Breast epithelium (tissue), 4 donors: ENCODE data around the gene ARHGEF10L. TPM values are rescaled to one million over a fixed set of nuclear protein-coding genes. Genes with fewer than 3 reads are reported as not detected.
"Not testable (repeated sequence)": the region's sequence is repeated elsewhere in the genome, so short reads cannot be mapped to it uniquely, and the experiment has no call there.

Experiments
- DNase-seq, 2 donors: peaks; one replicate each; pipeline ENCODE4 v3.0.0-alpha.2; 2019; ENCODE audit warnings: low spot score in 2 of 2
- H3K27ac ChIP-seq, 2 donors: fragments of 200-600 bp; sonication (generic) in 1 of 2; one replicate each; pipeline ENCODE4 v1.5.1; 2016 to 2019; ENCODE audit warnings: mild to moderate bottlenecking in 1 of 2
- H3K27me3 ChIP-seq, 2 donors: fragments of 200-600 bp; sonication (generic) in 1 of 2; one replicate each; pipeline versions ENCODE4 v1.5.1 to v1.6.0; 2017 to 2019; ENCODE audit warnings: control low read depth in 1 of 2, mild to moderate bottlenecking in 1 of 2
- H3K36me3 ChIP-seq: fragments of 200-600 bp; one replicate; pipeline ENCODE4 v1.5.1; 2019
- H3K4me1 ChIP-seq, 2 donors: fragments of 200-600 bp; sonication (generic); one replicate each; pipeline ENCODE4 v1.5.1; 2016 to 2019; ENCODE audit warnings: control low read depth in 1 of 2
- H3K4me3 ChIP-seq, 3 donors: fragments of 200-600 bp; sonication (generic); 1 replicate in 2 of 3; 2 replicates in 1 of 3; pipeline ENCODE4 v1.5.1; 2016 to 2019; ENCODE audit warnings: mild to moderate bottlenecking in 3 of 3, moderate library complexity in 2 of 3
- H3K9me3 ChIP-seq, 2 donors: fragments of 200-600 bp; sonication (generic) in 1 of 2; one replicate each; pipeline ENCODE4 v1.5.1; 2016 to 2019; ENCODE audit warnings: control low read depth in 1 of 2
- CTCF ChIP-seq, 3 donors: fragments of 450-650 bp; IDR thresholded peaks; one replicate each; pipeline ENCODE4 v1.5.1; 2016 to 2017; ENCODE audit warnings: antibody characterized with exemption in 3 of 3, mild to moderate bottlenecking in 3 of 3, moderate library complexity in 3 of 3
- POLR2A ChIP-seq: fragments of 450-650 bp; IDR thresholded peaks from one replicate; pipeline ENCODE4 v1.6.1; 2016; ENCODE audit warnings: antibody characterized with exemption, mild to moderate bottlenecking, moderate library complexity
- POLR2AphosphoS5 ChIP-seq, 3 donors: sonication (generic); formaldehyde crosslinking; IDR thresholded peaks; one replicate each; pipeline ENCODE4 v1.6.1; 2017; ENCODE audit warnings: antibody characterized with exemption in 3 of 3
- intact Hi-C: fragments of 100-400 bp; cut with DNase I; formaldehyde crosslinking; loops from one replicate; pipeline ENCODE4 v1.15.1; 2023; ENCODE audit warnings: low total_unique reads
- total RNA-seq, 3 donors: library from RNA; depleted of rRNA; stranded (reverse); fragments of >200 nt; gene quantifications; one replicate each; pipeline ENCODE4 v1.1.0, GENCODE V29; 2016

Gene ARHGEF10L
- total RNA-seq, 3 donors from 2014 or later = 36.7 to 51.4 (median 49.8) TPM

GRCh38 chr1:17498214-17498613, 41.3 kb upstream of the ARHGEF10L start:
- no peaks in the 10 kb centered on the region for H3K4me1 ChIP-seq
- no peaks in the 10 kb centered on the region for H3K36me3 ChIP-seq
- H3K27me3 ChIP-seq = no peaks in the 10 kb centered on the region
- no peak overlapping the region for H3K4me3 ChIP-seq
- no peak overlapping the region for H3K27ac ChIP-seq
- intact Hi-C loops = no loop called here
- no peak for TF ChIP-seq POLR2A
- no peak for TF ChIP-seq POLR2AphosphoS5 (IDR thresholded peaks at IDR 0.05)
- DNase-seq = no peak
- no peaks in the 10 kb centered on the region for H3K9me3 ChIP-seq

- no peaks in the 10 kb centered on the region for H3K4me1 ChIP-seq
- H3K27me3 ChIP-seq = no peaks in the 10 kb centered on the region
- peak; percentile 81 to 89 for DNase-seq
- H3K4me3 ChIP-seq = no peak overlapping the region
- peak overlapping the region; percentile 30 to 51 for H3K27ac ChIP-seq
- intact Hi-C loops = loop anchor here (5.0 kb wide), 1 partner anchor 105 kb away; no protein-coding TSS in a partner anchor
- TF ChIP-seq CTCF (IDR thresholded peaks at IDR 0.05) = peak; percentile 88 to 92 (median 91)
- peak; percentile 42 to 67 (median 66) for TF ChIP-seq POLR2AphosphoS5 (IDR thresholded peaks at IDR 0.05)
- TF ChIP-seq POLR2A = no peak
- H3K36me3 ChIP-seq = no peaks in the 10 kb centered on the region
- no peaks in the 10 kb centered on the region for H3K9me3 ChIP-seq
Observed at GRCh38 chr1:17502326-17502778, 37.1 kb upstream of the ARHGEF10L start.

- TF ChIP-seq POLR2AphosphoS5 (IDR thresholded peaks at IDR 0.05) (no peak), POLR2A (no peak), CTCF (IDR thresholded peaks at IDR 0.05) (no peak)
- Histone ChIP-seq H3K9me3 (no peaks in the 10 kb centered on the region), H3K4me1 (no peaks in the 10 kb centered on the region), H3K27me3 (no peaks in the 10 kb centered on the region), H3K4me3 (no peak overlapping the region), H3K27ac (peak overlapping the region; percentile 51 to 59), H3K36me3 (no peaks in the 10 kb centered on the region)
- intact Hi-C loops = loop anchor here (5.0 kb wide), 1 partner anchor 104 kb away; no protein-coding TSS in a partner anchor
- no peak for DNase-seq
Observed at GRCh38 chr1:17503146-17503545, 36.4 kb upstream of the ARHGEF10L start.

GRCh38 chr1:17507200-17507599, 32.3 kb upstream of the ARHGEF10L start:
- H3K4me1 ChIP-seq, DNase-seq, H3K9me3 ChIP-seq, H3K4me3 ChIP-seq, H3K27me3 ChIP-seq, H3K36me3 ChIP-seq, intact Hi-C loops, H3K27ac ChIP-seq: not testable (repeated sequence)

- H3K4me3 ChIP-seq = no peak overlapping the region
- intact Hi-C loops = no loop called here
- no peaks in the 10 kb centered on the region for H3K4me1 ChIP-seq
- no peaks in the 10 kb centered on the region for H3K36me3 ChIP-seq
- no peak overlapping the region for H3K27ac ChIP-seq
- H3K9me3 ChIP-seq = no peaks in the 10 kb centered on the region
- TF ChIP-seq POLR2AphosphoS5 (IDR thresholded peaks at IDR 0.05) = no peak
- no peak for TF ChIP-seq CTCF (IDR thresholded peaks at IDR 0.05)
- no peak for TF ChIP-seq POLR2A
- DNase-seq = no peak
- no peaks in the 10 kb centered on the region for H3K27me3 ChIP-seq
Observed at GRCh38 chr1:17507915-17508314, 31.6 kb upstream of the ARHGEF10L start.

GRCh38 chr1:17509363-17509762, 30.1 kb upstream of the ARHGEF10L start:
- Histone ChIP-seq H3K4me3 (no peak overlapping the region), H3K9me3 (no peaks in the 10 kb centered on the region), H3K27me3 (no peaks in the 10 kb centered on the region), H3K4me1 (no peaks in the 10 kb centered on the region), H3K27ac (no peak overlapping the region), H3K36me3 (no peaks in the 10 kb centered on the region)
- TF ChIP-seq CTCF (IDR thresholded peaks at IDR 0.05) (no peak), POLR2A (no peak), POLR2AphosphoS5 (IDR thresholded peaks at IDR 0.05) (no peak)
- intact Hi-C loops = no loop called here
- no peak for DNase-seq
